Measurements from ENCODE around the gene ALDH3B1.
"Not testable (repeated sequence)": the region's sequence is repeated elsewhere in the genome, so short reads cannot be mapped to it uniquely, and the experiment has no call there.

The ALDH3B1 gene

GRCh38 chr11:68010090-68011041 lies at the start of gene ALDH3B1:
ALDH3B1 (plus strand) TSS chr11:68010327; CDS start chr11:68015298, 4,971 bp downstream.
- in situ Hi-C loops (cut with MboI; ENCODE audit: low sequenced_read_pairs), result no loop called here

- in situ Hi-C loops (cut with MboI; ENCODE audit: low sequenced_read_pairs), result loop anchor here (25.0 kb wide), 1 partner anchor 101 kb away; no protein-coding TSS in a partner anchor
Measured at GRCh38 chr11:67963217-67963616, 46.9 kb upstream of the ALDH3B1 start.

- in situ Hi-C loops (cut with MboI; ENCODE audit: low sequenced_read_pairs), result loop anchor here (25.0 kb wide), 1 partner anchor 102 kb away; no protein-coding TSS in a partner anchor
Measured at GRCh38 chr11:67963879-67964278, 46.2 kb upstream of the ALDH3B1 start.

- in situ Hi-C loops (cut with MboI; ENCODE audit: low sequenced_read_pairs), result loop anchor here (25.0 kb wide), 1 partner anchor 102 kb away; no protein-coding TSS in a partner anchor
Measured at GRCh38 chr11:67964746-67965145, 45.4 kb upstream of the ALDH3B1 start.

GRCh38 chr11:67965830-67966348 lies 44.2 kb upstream of the ALDH3B1 start:
- in situ Hi-C loops (cut with MboI; ENCODE audit: low sequenced_read_pairs), result loop anchor here (25.0 kb wide), 1 partner anchor 104 kb away; no protein-coding TSS in a partner anchor

GRCh38 chr11:67974746-67975145 lies 35.4 kb upstream of the ALDH3B1 start:
- in situ Hi-C loops (cut with MboI; ENCODE audit: low sequenced_read_pairs), result loop anchor here (25.0 kb wide), 1 partner anchor 112 kb away; no protein-coding TSS in a partner anchor

- in situ Hi-C loops (cut with MboI; ENCODE audit: low sequenced_read_pairs), result not testable (repeated sequence)
Measured at GRCh38 chr11:67978766-67979418, 31.2 kb upstream of the ALDH3B1 start.

- in situ Hi-C loops (cut with MboI; ENCODE audit: low sequenced_read_pairs), result not testable (repeated sequence)
Measured at GRCh38 chr11:67981226-67981625, 28.9 kb upstream of the ALDH3B1 start.

GRCh38 chr11:67982255-67982857 lies 27.8 kb upstream of the ALDH3B1 start:
- in situ Hi-C loops (cut with MboI; ENCODE audit: low sequenced_read_pairs), result not testable (repeated sequence)

GRCh38 chr11:67983951-67984350 lies 26.2 kb upstream of the ALDH3B1 start:
- in situ Hi-C loops (cut with MboI; ENCODE audit: low sequenced_read_pairs), result no loop called here

- in situ Hi-C loops (cut with MboI; ENCODE audit: low sequenced_read_pairs), result not testable (repeated sequence)
Measured at GRCh38 chr11:67985302-67985701, 24.8 kb upstream of the ALDH3B1 start.

GRCh38 chr11:67990546-67991346 lies 19.4 kb upstream of the ALDH3B1 start:
- in situ Hi-C loops (cut with MboI; ENCODE audit: low sequenced_read_pairs), result not testable (repeated sequence)

- in situ Hi-C loops (cut with MboI; ENCODE audit: low sequenced_read_pairs), result not testable (repeated sequence)
Measured at GRCh38 chr11:67991347-67992121, 18.6 kb upstream of the ALDH3B1 start.

- in situ Hi-C loops (cut with MboI; ENCODE audit: low sequenced_read_pairs), result not testable (repeated sequence)
Measured at GRCh38 chr11:67993821-67994220, 16.3 kb upstream of the ALDH3B1 start.

GRCh38 chr11:67994387-67994786 lies 15.7 kb upstream of the ALDH3B1 start:
- in situ Hi-C loops (cut with MboI; ENCODE audit: low sequenced_read_pairs), result not testable (repeated sequence)

GRCh38 chr11:67995129-67995528 lies 15.0 kb upstream of the ALDH3B1 start:
- in situ Hi-C loops (cut with MboI; ENCODE audit: low sequenced_read_pairs), result not testable (repeated sequence)

- in situ Hi-C loops (cut with MboI; ENCODE audit: low sequenced_read_pairs), result not testable (repeated sequence)
Measured at GRCh38 chr11:67995579-67995978, 14.5 kb upstream of the ALDH3B1 start.

- in situ Hi-C loops (cut with MboI; ENCODE audit: low sequenced_read_pairs), result no loop called here
Measured at GRCh38 chr11:67996051-67996450, 14.1 kb upstream of the ALDH3B1 start.

All from HL-60/S4 treated with retinoic acid at 250 ng/mL for 4 days and 3 days (cell line).